ENCODE results near the gene CAND1. TPM values are rescaled to one million over a fixed set of nuclear protein-coding genes. Genes with fewer than 3 reads are reported as not detected.

The CAND1 gene
- total RNA-seq, 1 donor from 2014 or later, result 206 TPM

- H3K27me3 Mint-ChIP-seq (ENCODE audit: unreplicated experiment), result peaks cover 2% of the 10 kb centered on the region
- H3K27ac Mint-ChIP-seq (ENCODE audit: unreplicated experiment), result no peak overlapping the region
- H3K4me3 Mint-ChIP-seq (ENCODE audit: unreplicated experiment), result no peak overlapping the region
- no peak for TF ChIP-seq CTCF (IDR thresholded peaks at IDR 0.05; ENCODE audit: unreplicated experiment)
- DNase-seq (ENCODE audit: low spot score), result no peak
- no peaks in the 10 kb centered on the region for H3K36me3 Mint-ChIP-seq (ENCODE audit: low read depth, unreplicated experiment)
- no peaks in the 10 kb centered on the region for H3K9me3 Mint-ChIP-seq (ENCODE audit: unreplicated experiment)
- H3K4me1 Mint-ChIP-seq (ENCODE audit: unreplicated experiment), result peaks cover 3% of the 10 kb centered on the region
Measured at GRCh38 chr12:67276421-67276820, 7.3 kb downstream of the CAND1 start.

GRCh38 chr12:67279637-67280036 is 10.5 kb downstream of the CAND1 start:
- H3K9me3 Mint-ChIP-seq (ENCODE audit: unreplicated experiment), result no peaks in the 10 kb centered on the region
- peaks cover 2% of the 10 kb centered on the region for H3K36me3 Mint-ChIP-seq (ENCODE audit: low read depth, unreplicated experiment)
- no peak overlapping the region for H3K4me3 Mint-ChIP-seq (ENCODE audit: unreplicated experiment)
- no peak for DNase-seq (ENCODE audit: low spot score)
- no peak overlapping the region for H3K27ac Mint-ChIP-seq (ENCODE audit: unreplicated experiment)
- TF ChIP-seq CTCF (IDR thresholded peaks at IDR 0.05; ENCODE audit: unreplicated experiment), result no peak
- H3K27me3 Mint-ChIP-seq (ENCODE audit: unreplicated experiment), result peaks cover 2% of the 10 kb centered on the region
- peaks cover 3% of the 10 kb centered on the region for H3K4me1 Mint-ChIP-seq (ENCODE audit: unreplicated experiment)

GRCh38 chr12:67280088-67280487 is 10.9 kb downstream of the CAND1 start:
- Mint-ChIP-seq H3K4me3 (ENCODE audit: unreplicated experiment) (no peak overlapping the region), H3K4me1 (ENCODE audit: unreplicated experiment) (peaks cover 3% of the 10 kb centered on the region), H3K27me3 (ENCODE audit: unreplicated experiment) (peaks cover 2% of the 10 kb centered on the region), H3K36me3 (ENCODE audit: low read depth, unreplicated experiment) (peaks cover 4% of the 10 kb centered on the region), H3K27ac (ENCODE audit: unreplicated experiment) (no peak overlapping the region), H3K9me3 (ENCODE audit: unreplicated experiment) (no peaks in the 10 kb centered on the region)
- no peak for DNase-seq (ENCODE audit: low spot score)
- no peak for TF ChIP-seq CTCF (IDR thresholded peaks at IDR 0.05; ENCODE audit: unreplicated experiment)

GRCh38 chr12:67280572-67280971 is 11.4 kb downstream of the CAND1 start:
- no peak overlapping the region for H3K27ac Mint-ChIP-seq (ENCODE audit: unreplicated experiment)
- no peak for DNase-seq (ENCODE audit: low spot score)
- H3K27me3 Mint-ChIP-seq (ENCODE audit: unreplicated experiment), result peaks cover 2% of the 10 kb centered on the region
- peaks cover 4% of the 10 kb centered on the region for H3K36me3 Mint-ChIP-seq (ENCODE audit: low read depth, unreplicated experiment)
- no peak for TF ChIP-seq CTCF (IDR thresholded peaks at IDR 0.05; ENCODE audit: unreplicated experiment)
- H3K4me3 Mint-ChIP-seq (ENCODE audit: unreplicated experiment), result no peak overlapping the region
- no peaks in the 10 kb centered on the region for H3K9me3 Mint-ChIP-seq (ENCODE audit: unreplicated experiment)
- H3K4me1 Mint-ChIP-seq (ENCODE audit: unreplicated experiment), result peaks cover 3% of the 10 kb centered on the region

- H3K27ac Mint-ChIP-seq (ENCODE audit: unreplicated experiment), result no peak overlapping the region
Measured at GRCh38 chr12:67284561-67284960, 15.4 kb downstream of the CAND1 start.

More at GRCh38 chr12:67284561-67284960, 15.4 kb downstream of the CAND1 start:
- no peaks in the 10 kb centered on the region for H3K27me3 Mint-ChIP-seq (ENCODE audit: unreplicated experiment)
- H3K36me3 Mint-ChIP-seq (ENCODE audit: low read depth, unreplicated experiment), result peaks cover 4% of the 10 kb centered on the region
- H3K9me3 Mint-ChIP-seq (ENCODE audit: unreplicated experiment), result no peaks in the 10 kb centered on the region
- TF ChIP-seq CTCF (IDR thresholded peaks at IDR 0.05; ENCODE audit: unreplicated experiment), result no peak
- no peak overlapping the region for H3K4me3 Mint-ChIP-seq (ENCODE audit: unreplicated experiment)
- H3K4me1 Mint-ChIP-seq (ENCODE audit: unreplicated experiment), result no peaks in the 10 kb centered on the region
- DNase-seq (ENCODE audit: low spot score), result no peak
